A549 (cell line): ENCODE measurements around the gene TXNRD1. TPM values are rescaled to one million over a fixed set of nuclear protein-coding genes. Genes with fewer than 3 reads are reported as not detected.

ENCODE experiments used
- ATAC-seq, 2 experiments: fragments of 200-7000 bp in 1 of 2; fragments of >200 bp in 1 of 2; cut with Nextera tagmentation in 1 of 2; cut with Tn5 transposase in 1 of 2; 3 replicates each; pipeline versions ENCODE4 v1.8.0 to v1.9.1; 2018 to 2020; ENCODE audit warnings: mild to moderate bottlenecking in 1 of 2, moderate library complexity in 1 of 2
- CTCF ChIA-PET: fragments of 300-600 bp; sonication (Branson Sonifier 250); formaldehyde crosslinking; extraction: SDS; loops from one replicate; lab custom pipeline; 2021; ENCODE audit warnings: antibody characterized with exemption, inconsistent platforms; lab: Yijun Ruan, JAX
- POLR2A ChIA-PET: fragments of 350-600 bp; formaldehyde crosslinking; extraction: SDS; loops from one replicate; lab custom pipeline; 2021; ENCODE audit warnings: antibody characterized with exemption, inconsistent platforms; lab: Yijun Ruan, JAX
- DNase-seq, 2 experiments: peaks; one replicate each; pipeline versions ENCODE4 v3.0.0 to v3.0.0-alpha.2; 2011 to 2016; ENCODE audit warnings: low read depth in 1 of 2, low spot score in 1 of 2
- FAIRE-seq: peaks from 2 replicates; lab custom pipeline; 2011; peaks lifted over from hg19 to GRCh38; lab: Jason Lieb, UNC
- H3K27ac ChIP-seq, 2 experiments: fragments of >200 bp; sonication (Bioruptor Twin); formaldehyde crosslinking; 3 replicates each; pipeline ENCODE4 v1.5.1; 2016 to 2017
- H3K4me1 ChIP-seq: fragments of >200 bp; sonication (Bioruptor Twin); formaldehyde crosslinking; 3 replicates; pipeline ENCODE4 v1.6.1; 2016
- H3K4me2 ChIP-seq: fragments of >200 bp; sonication (Bioruptor Twin); formaldehyde crosslinking; 3 replicates; pipeline ENCODE4 v1.6.1; 2016
- H3K4me3 ChIP-seq: fragments of >200 bp; sonication (Bioruptor Twin); formaldehyde crosslinking; 3 replicates; pipeline ENCODE4 v1.5.1; 2016
- H3K9me3 ChIP-seq: fragments of >200 bp; sonication (Bioruptor Twin); formaldehyde crosslinking; 3 replicates; pipeline ENCODE4 v1.6.1; 2016
- BHLHE40 ChIP-seq: IDR thresholded peaks from 2 replicates; pipeline ENCODE4 v1.6.1; 2012; ENCODE audit warnings: low read depth, low read length, inconsistent platforms
- CBX8 ChIP-seq: fragments of 200-600 bp; sonication (generic); IDR thresholded peaks from 2 replicates; pipeline ENCODE4 v1.6.1; 2016
- CEBPB ChIP-seq, 2 experiments: fragments of >200 bp in 1 of 2; sonication (Bioruptor Twin) in 1 of 2; formaldehyde crosslinking in 1 of 2; IDR thresholded peaks; 2 replicates each; pipeline ENCODE4 v1.6.1; 2012 to 2016
- CHD2 ChIP-seq: fragments of 150-350 bp; IDR thresholded peaks from 2 replicates; pipeline ENCODE4 v1.6.1; 2014; ENCODE audit warnings: low read length; ENCODE audit not compliant: partially characterized antibody
- CHD4 ChIP-seq: fragments of 200-600 bp; sonication (generic); IDR thresholded peaks from 2 replicates; pipeline ENCODE4 v1.6.1; 2016; ENCODE audit warnings: antibody characterized with exemption, mild to moderate bottlenecking, borderline replicate concordance
- FOSB ChIP-seq: fragments of 250-450 bp; sonication (Bioruptor Pico); IDR thresholded peaks from 2 replicates; pipeline ENCODE4 v1.5.0; 2020; ENCODE audit warnings: mild to moderate bottlenecking, moderate library complexity
- FOSL2 ChIP-seq, 2 experiments: fragments of 450-650 bp in 1 of 2; fragments of >200 bp in 1 of 2; sonication (Bioruptor Twin) in 1 of 2; formaldehyde crosslinking; IDR thresholded peaks; 2 replicates each; pipeline versions ENCODE4 v1.5.0 to v1.6.1; 2016 to 2020; ENCODE audit warnings: mild to moderate bottlenecking in 1 of 2, moderate library complexity in 1 of 2
- FOXS1 ChIP-seq: fragments of 250-450 bp; sonication (Bioruptor Pico); IDR thresholded peaks from 2 replicates; pipeline ENCODE4 v1.5.0; 2020; ENCODE audit warnings: mild to moderate bottlenecking, moderate library complexity
- GATA3 ChIP-seq: IDR thresholded peaks from 2 replicates; pipeline ENCODE4 v1.6.1; 2012; ENCODE audit warnings: borderline replicate concordance
- HDAC2 ChIP-seq: fragments of 200-600 bp; sonication (generic); IDR thresholded peaks from 2 replicates; pipeline ENCODE4 v1.6.1; 2016
- HOXA7 ChIP-seq: fragments of 250-450 bp; sonication (Bioruptor Pico); IDR thresholded peaks from 2 replicates; pipeline ENCODE4 v1.5.0; 2020; ENCODE audit warnings: mild to moderate bottlenecking, moderate library complexity
- HOXB5 ChIP-seq: fragments of 250-450 bp; sonication (Bioruptor Pico); IDR thresholded peaks from 2 replicates; pipeline ENCODE4 v1.5.0; 2020; ENCODE audit warnings: mild to moderate bottlenecking, moderate library complexity
- JUNB ChIP-seq: fragments of >200 bp; sonication (Bioruptor Twin); formaldehyde crosslinking; IDR thresholded peaks from 2 replicates; pipeline ENCODE4 v1.6.1; 2016
- KDM1A ChIP-seq: fragments of 200-600 bp; sonication (generic); IDR thresholded peaks from 2 replicates; pipeline ENCODE4 v1.6.1; 2016; ENCODE audit warnings: low read depth, mild to moderate bottlenecking
- MAFK ChIP-seq: fragments of 450-650 bp; IDR thresholded peaks from 2 replicates; pipeline ENCODE4 v1.6.1; 2014; ENCODE audit not compliant: partially characterized antibody
- MAZ ChIP-seq: fragments of 150-350 bp; IDR thresholded peaks from 2 replicates; pipeline ENCODE4 v1.6.1; 2014; ENCODE audit warnings: antibody characterized with exemption, low read depth, low read length, borderline replicate concordance
- MYC ChIP-seq: IDR thresholded peaks from 2 replicates; pipeline ENCODE4 v1.6.1; 2012; ENCODE audit warnings: mild to moderate bottlenecking, inconsistent platforms, low read length, improper control_type of control experiment, borderline replicate concordance
- PHF8 ChIP-seq: fragments of 200-600 bp; sonication (generic); IDR thresholded peaks from 2 replicates; pipeline ENCODE4 v1.6.1; 2016; ENCODE audit warnings: low read depth, mild to moderate bottlenecking, antibody characterized with exemption, moderate library complexity, borderline replicate concordance
- POLR2A ChIP-seq: IDR thresholded peaks from 2 replicates; pipeline ENCODE4 v1.6.1; 2012; ENCODE audit warnings: mild to moderate bottlenecking, low read length
- POLR2AphosphoS2 ChIP-seq: conservative IDR thresholded peaks from 2 replicates; pipeline ENCODE4 v1.6.1; 2012; ENCODE audit warnings: low read length, improper control_type of control experiment, inconsistent platforms
- RARB ChIP-seq: fragments of 250-450 bp; sonication (Bioruptor Pico); IDR thresholded peaks from 2 replicates; pipeline ENCODE4 v1.8.0; 2021; ENCODE audit warnings: mild to moderate bottlenecking, moderate library complexity
- RCOR1 ChIP-seq: fragments of 150-350 bp; IDR thresholded peaks from 2 replicates; pipeline ENCODE4 v1.6.1; 2014; ENCODE audit warnings: antibody characterized with exemption, low read length, low read depth
- SMC3 ChIP-seq: fragments of >200 bp; sonication (Bioruptor Twin); formaldehyde crosslinking; IDR thresholded peaks from 3 replicates; pipeline ENCODE4 v1.6.1; 2018; ENCODE audit warnings: inconsistent platforms
- SREBF2 ChIP-seq: fragments of 450-650 bp; IDR thresholded peaks from 2 replicates; pipeline ENCODE4 v1.6.1; 2014; ENCODE audit warnings: mild to moderate bottlenecking, moderate library complexity
- TFCP2L1 ChIP-seq: fragments of 250-450 bp; sonication (Bioruptor Pico); IDR thresholded peaks from 2 replicates; pipeline ENCODE4 v1.5.0; 2021; ENCODE audit warnings: mild to moderate bottlenecking
- ZFP36 ChIP-seq: fragments of 450-650 bp; IDR thresholded peaks from 2 replicates; pipeline ENCODE4 v1.6.1; 2014; ENCODE audit warnings: borderline replicate concordance; ENCODE audit not compliant: partially characterized antibody
- ZNF302 ChIP-seq: fragments of 250-450 bp; sonication (Bioruptor Pico); IDR thresholded peaks from 2 replicates; pipeline ENCODE4 v1.9.0; 2021; ENCODE audit warnings: inconsistent platforms, mild to moderate bottlenecking, moderate library complexity
- WGBS: methylation state at CpG from one replicate; pipeline ENCODE4 v1.1.6; 2017; ENCODE audit errors: missing lambda C conversion rate; 5-methylcytosine and 5-hydroxymethylcytosine counted together
- polyA plus RNA-seq, 4 experiments: library from polyadenylated mRNA; depleted of rRNA in 3 of 4; stranded (reverse); fragments of >200 nt; fragmentation: RNase III in 1 of 4; extraction: RNeasy Plus Mini Kit Qiagen cat#74134 plus additional on column Dnase treatment in 1 of 4; gene quantifications; 2 replicates in 3 of 4; 3 replicates in 1 of 4; pipeline ENCODE4 v1.2.3, GENCODE V29; 2011 to 2017
- TF ChIP-seq, protein P1 (sequence below): fragments of 250-450 bp; sonication (Bioruptor Pico); IDR thresholded peaks from 2 replicates; pipeline ENCODE4 v1.5.0; 2020; ENCODE audit warnings: low read depth, mild to moderate bottlenecking, moderate library complexity
- TF ChIP-seq, protein P2 (sequence below): fragments of 250-450 bp; sonication (Bioruptor Pico); IDR thresholded peaks from 2 replicates; pipeline ENCODE4 v1.5.0; 2021; ENCODE audit warnings: mild to moderate bottlenecking, moderate library complexity, borderline replicate concordance
- TF ChIP-seq, protein P3 (sequence below): IDR thresholded peaks from 2 replicates; pipeline ENCODE4 v1.6.1; 2012; ENCODE audit warnings: low read depth, borderline replicate concordance
- TF ChIP-seq, protein P4 (sequence below): fragments of 150-350 bp; IDR thresholded peaks from 2 replicates; pipeline ENCODE4 v1.6.1; 2014; ENCODE audit warnings: low read depth, mild to moderate bottlenecking, low read length
- TF ChIP-seq, protein P5 (sequence below): fragments of >200 bp; sonication (Bioruptor Twin); formaldehyde crosslinking; IDR thresholded peaks from 2 replicates; pipeline ENCODE4 v1.6.1; 2016
- TF ChIP-seq, protein P6 (sequence below): IDR thresholded peaks from 2 replicates; pipeline ENCODE4 v1.6.1; 2012

The TXNRD1 gene
- polyA plus RNA-seq, 2 of the 4 experiments (the other 2 are of a cell fraction): 899 to 1,230 TPM

DNA sequence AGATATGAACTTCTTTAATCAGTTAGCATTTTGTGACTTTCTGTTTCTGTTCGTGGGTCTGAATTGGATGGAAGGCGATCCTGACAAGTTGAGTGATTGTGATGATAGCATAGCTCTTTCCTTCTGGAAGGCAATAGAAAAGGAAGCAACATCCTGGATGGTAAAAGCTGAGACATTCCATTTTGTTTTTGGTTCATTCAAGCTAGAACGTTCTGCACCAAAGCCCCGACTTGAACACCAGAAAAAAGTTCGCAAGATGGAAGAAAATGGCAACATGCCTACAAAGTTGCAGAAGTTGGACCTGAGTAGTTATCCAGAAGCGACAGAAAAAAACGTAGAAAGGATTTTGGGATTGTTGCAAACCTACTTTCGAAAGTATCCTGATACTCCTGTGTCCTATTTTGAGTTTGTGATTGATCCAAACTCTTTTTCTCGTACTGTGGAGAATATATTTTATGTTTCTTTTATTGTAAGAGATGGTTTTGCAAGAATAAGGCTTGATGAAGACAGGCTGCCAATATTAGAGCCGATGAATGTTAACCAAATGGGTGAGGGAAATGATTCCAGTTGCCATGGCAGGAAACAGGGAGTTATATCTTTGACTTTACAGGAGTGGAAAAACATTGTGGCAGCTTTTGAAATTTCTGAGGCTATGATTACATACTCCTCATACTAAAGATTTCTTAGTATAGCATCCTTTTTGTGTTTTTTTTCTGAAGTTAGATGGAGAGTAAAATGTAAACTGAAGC lies 88.9 kb downstream of the TXNRD1 start (continued):
- TF ChIP-seq FOSL2 (IDR thresholded peaks at IDR 0.05): no peak
- no peak for TF ChIP-seq FOSL2 (CRISPR knock-in tag; IDR thresholded peaks at IDR 0.05)
- no peak for TF ChIP-seq ZFP36
- TF ChIP-seq CHD2: no peak
- TF ChIP-seq MYC: no peak
- TF ChIP-seq MAZ: no peak
- no peak for TF ChIP-seq CHD4
- TF ChIP-seq SREBF2: no peak
- TF ChIP-seq KDM1A: no peak
- no peak for TF ChIP-seq GATA3
- 0 out of 2 replicates have a peak, but pooled peaks have one; percentile 66 for TF ChIP-seq HOXA7 (CRISPR knock-in tag)
- peak in 1 of 2 experiments; percentile 42; a peak in 1 of 4 replicates for TF ChIP-seq CEBPB (IDR thresholded peaks at IDR 0.05)
- TF ChIP-seq PHF8: no peak
- peak; percentile 42; the same call in 1 of the 2 replicates for TF ChIP-seq RARB (CRISPR knock-in tag)
- peak; percentile 71 for TF ChIP-seq FOSB (CRISPR knock-in tag)
- TF ChIP-seq, protein P1, sequence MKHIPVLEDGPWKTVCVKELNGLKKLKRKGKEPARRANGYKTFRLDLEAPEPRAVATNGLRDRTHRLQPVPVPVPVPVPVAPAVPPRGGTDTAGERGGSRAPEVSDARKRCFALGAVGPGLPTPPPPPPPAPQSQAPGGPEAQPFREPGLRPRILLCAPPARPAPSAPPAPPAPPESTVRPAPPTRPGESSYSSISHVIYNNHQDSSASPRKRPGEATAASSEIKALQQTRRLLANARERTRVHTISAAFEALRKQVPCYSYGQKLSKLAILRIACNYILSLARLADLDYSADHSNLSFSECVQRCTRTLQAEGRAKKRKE: 0 out of 2 replicates have a peak, but pooled peaks have one; percentile 25
- TF ChIP-seq FOXS1 (CRISPR knock-in tag): no peak
- TF ChIP-seq, protein P2, sequence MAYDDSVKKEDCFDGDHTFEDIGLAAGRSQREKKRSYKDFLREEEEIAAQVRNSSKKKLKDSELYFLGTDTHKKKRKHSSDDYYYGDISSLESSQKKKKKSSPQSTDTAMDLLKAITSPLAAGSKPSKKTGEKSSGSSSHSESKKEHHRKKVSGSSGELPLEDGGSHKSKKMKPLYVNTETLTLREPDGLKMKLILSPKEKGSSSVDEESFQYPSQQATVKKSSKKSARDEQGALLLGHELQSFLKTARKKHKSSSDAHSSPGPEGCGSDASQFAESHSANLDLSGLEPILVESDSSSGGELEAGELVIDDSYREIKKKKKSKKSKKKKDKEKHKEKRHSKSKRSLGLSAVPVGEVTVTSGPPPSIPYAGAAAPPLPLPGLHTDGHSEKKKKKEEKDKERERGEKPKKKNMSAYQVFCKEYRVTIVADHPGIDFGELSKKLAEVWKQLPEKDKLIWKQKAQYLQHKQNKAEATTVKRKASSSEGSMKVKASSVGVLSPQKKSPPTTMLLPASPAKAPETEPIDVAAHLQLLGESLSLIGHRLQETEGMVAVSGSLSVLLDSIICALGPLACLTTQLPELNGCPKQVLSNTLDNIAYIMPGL (CRISPR knock-in tag): no peak
- TF ChIP-seq, protein P3, sequence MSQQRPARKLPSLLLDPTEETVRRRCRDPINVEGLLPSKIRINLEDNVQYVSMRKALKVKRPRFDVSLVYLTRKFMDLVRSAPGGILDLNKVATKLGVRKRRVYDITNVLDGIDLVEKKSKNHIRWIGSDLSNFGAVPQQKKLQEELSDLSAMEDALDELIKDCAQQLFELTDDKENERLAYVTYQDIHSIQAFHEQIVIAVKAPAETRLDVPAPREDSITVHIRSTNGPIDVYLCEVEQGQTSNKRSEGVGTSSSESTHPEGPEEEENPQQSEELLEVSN: no peak
- no peak; the same call in 1 of the 2 replicates for TF ChIP-seq HOXB5 (CRISPR knock-in tag)
- no peak for TF ChIP-seq POLR2A
- TF ChIP-seq, protein P4, sequence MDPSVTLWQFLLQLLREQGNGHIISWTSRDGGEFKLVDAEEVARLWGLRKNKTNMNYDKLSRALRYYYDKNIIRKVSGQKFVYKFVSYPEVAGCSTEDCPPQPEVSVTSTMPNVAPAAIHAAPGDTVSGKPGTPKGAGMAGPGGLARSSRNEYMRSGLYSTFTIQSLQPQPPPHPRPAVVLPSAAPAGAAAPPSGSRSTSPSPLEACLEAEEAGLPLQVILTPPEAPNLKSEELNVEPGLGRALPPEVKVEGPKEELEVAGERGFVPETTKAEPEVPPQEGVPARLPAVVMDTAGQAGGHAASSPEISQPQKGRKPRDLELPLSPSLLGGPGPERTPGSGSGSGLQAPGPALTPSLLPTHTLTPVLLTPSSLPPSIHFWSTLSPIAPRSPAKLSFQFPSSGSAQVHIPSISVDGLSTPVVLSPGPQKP: no peak
- no peak for TF ChIP-seq CBX8
- TF ChIP-seq, protein P5, sequence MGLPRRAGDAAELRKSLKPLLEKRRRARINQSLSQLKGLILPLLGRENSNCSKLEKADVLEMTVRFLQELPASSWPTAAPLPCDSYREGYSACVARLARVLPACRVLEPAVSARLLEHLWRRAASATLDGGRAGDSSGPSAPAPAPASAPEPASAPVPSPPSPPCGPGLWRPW: no peak
- no peak for TF ChIP-seq HDAC2
- TF ChIP-seq, all 56 proteins: peak for 10

DNA sequence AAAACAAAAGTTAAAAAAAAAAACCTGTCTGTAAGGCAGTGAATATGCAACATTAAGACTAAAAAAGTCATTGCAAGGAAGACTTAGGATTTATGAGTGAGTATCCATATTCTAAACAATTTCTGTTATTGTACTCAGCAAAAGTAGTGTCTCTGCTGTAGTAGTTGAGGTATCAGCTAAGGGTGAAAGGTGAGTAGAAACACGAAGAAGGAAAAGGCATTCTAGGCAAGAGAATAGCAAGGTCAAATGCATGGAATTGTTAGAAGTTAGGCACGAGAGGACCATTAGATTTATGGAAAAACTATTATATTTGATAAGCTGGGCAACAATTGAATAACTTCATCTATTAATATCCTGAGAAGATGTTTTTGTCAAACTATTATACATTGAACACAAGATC lies 89.8 kb downstream of the TXNRD1 start:
- Histone ChIP-seq H3K9me3 (no peaks in the 10 kb centered on the region), H3K4me3 (peak overlapping the region; percentile 68), H3K4me1 (peaks cover 82% of the 10 kb centered on the region), H3K27ac (peak overlapping the region; percentile 73 to 81), H3K4me2 (peak overlapping the region; percentile 97)
- 3% methylated on average over 2 of the region's 2 CpGs for WGBS
- peak; percentile 13 for FAIRE-seq
- ChIA-PET CTCF (no interaction called here), POLR2A (interaction anchor here (1.5 kb wide), 1 partner anchor 18 kb away, joined by 3 read pairs; no protein-coding TSS in a partner anchor)
- ATAC-seq: no peak
- DNase-seq: no peak
- TF ChIP-seq, protein P6, sequence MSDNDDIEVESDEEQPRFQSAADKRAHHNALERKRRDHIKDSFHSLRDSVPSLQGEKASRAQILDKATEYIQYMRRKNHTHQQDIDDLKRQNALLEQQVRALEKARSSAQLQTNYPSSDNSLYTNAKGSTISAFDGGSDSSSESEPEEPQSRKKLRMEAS: no peak
- TF ChIP-seq BHLHE40 (no peak), PHF8 (no peak), POLR2A (no peak), FOSB (CRISPR knock-in tag) (peak; percentile 70), TFCP2L1 (CRISPR knock-in tag) (peak; percentile 90), RCOR1 (no peak), KDM1A (no peak), POLR2AphosphoS2 (peak; percentile 100), ZFP36 (no peak), MYC (no peak), ZNF302 (CRISPR knock-in tag) (no peak), HOXA7 (CRISPR knock-in tag) (peak; percentile 66; the same call in 1 of the 2 replicates), JUNB (no peak), CHD2 (peak; percentile 24), SMC3 (no peak), MAFK (no peak)
- TF ChIP-seq, protein P4: no peak
